HG03342 (cell line): Measurements from ENCODE around the gene SIVA1.
"Not testable (repeated sequence)": the region's sequence is repeated elsewhere in the genome, so short reads cannot be mapped to it uniquely, and the experiment has no call there.

Source experiments
- ATAC-seq: cut with Tn5 transposase; IDR thresholded peaks from one replicate; pipeline ENCODE4 v1.9.1; 2021; ENCODE audit warnings: mild to moderate bottlenecking, moderate library complexity; ENCODE audit not compliant: unreplicated experiment

SIVA1 gene

GRCh38 chr14:104750056-104750752 lies 2.7 kb upstream of the SIVA1 start:
- no peak for ATAC-seq

- not testable (repeated sequence) for ATAC-seq
Observed at GRCh38 chr14:104750753-104751057, 2.2 kb upstream of the SIVA1 start.

- no peak for ATAC-seq
Observed at GRCh38 chr14:104751539-104752422, 1.2 kb upstream of the SIVA1 start.

GRCh38 chr14:104752423-104752734 lies 568 bp upstream of the SIVA1 start:
- peak; percentile 82 for ATAC-seq

- no peak for ATAC-seq
Observed at GRCh38 chr14:104753528-104754212, 723 bp downstream of the SIVA1 start.

- no peak for ATAC-seq
Observed at GRCh38 chr14:104754213-104754851, 1.4 kb downstream of the SIVA1 start.

- no peak for ATAC-seq
Observed at GRCh38 chr14:104755621-104756020, 2.7 kb downstream of the SIVA1 start.

- ATAC-seq: no peak
Observed at GRCh38 chr14:104756477-104757237, 3.7 kb downstream of the SIVA1 start.

GRCh38 chr14:104757238-104757585 lies 4.3 kb downstream of the SIVA1 start:
- no peak for ATAC-seq

- ATAC-seq: no peak
Observed at GRCh38 chr14:104757681-104758392, 4.9 kb downstream of the SIVA1 start.

- no peak for ATAC-seq
Observed at GRCh38 chr14:104758981-104759969, 6.3 kb downstream of the SIVA1 start.

- no peak for ATAC-seq
Observed at GRCh38 chr14:104765517-104765916, 12.6 kb downstream of the SIVA1 start.

- no peak for ATAC-seq
Observed at GRCh38 chr14:104766256-104766862, 13.4 kb downstream of the SIVA1 start.

GRCh38 chr14:104766863-104767633 lies 14.1 kb downstream of the SIVA1 start:
- ATAC-seq: no peak

- ATAC-seq: no peak
Observed at GRCh38 chr14:104767634-104767918, 14.6 kb downstream of the SIVA1 start.

- peak; percentile 72 for ATAC-seq
Observed at GRCh38 chr14:104768437-104769323, 15.7 kb downstream of the SIVA1 start.
